GM18909 (cell line): ENCODE results near the gene SLC38A8.

Source experiments
- ATAC-seq: cut with Tn5 transposase; IDR thresholded peaks from one replicate; pipeline ENCODE4 v1.9.1; 2021; ENCODE audit warnings: mild to moderate bottlenecking; ENCODE audit not compliant: unreplicated experiment, poor library complexity

The SLC38A8 gene

DNA sequence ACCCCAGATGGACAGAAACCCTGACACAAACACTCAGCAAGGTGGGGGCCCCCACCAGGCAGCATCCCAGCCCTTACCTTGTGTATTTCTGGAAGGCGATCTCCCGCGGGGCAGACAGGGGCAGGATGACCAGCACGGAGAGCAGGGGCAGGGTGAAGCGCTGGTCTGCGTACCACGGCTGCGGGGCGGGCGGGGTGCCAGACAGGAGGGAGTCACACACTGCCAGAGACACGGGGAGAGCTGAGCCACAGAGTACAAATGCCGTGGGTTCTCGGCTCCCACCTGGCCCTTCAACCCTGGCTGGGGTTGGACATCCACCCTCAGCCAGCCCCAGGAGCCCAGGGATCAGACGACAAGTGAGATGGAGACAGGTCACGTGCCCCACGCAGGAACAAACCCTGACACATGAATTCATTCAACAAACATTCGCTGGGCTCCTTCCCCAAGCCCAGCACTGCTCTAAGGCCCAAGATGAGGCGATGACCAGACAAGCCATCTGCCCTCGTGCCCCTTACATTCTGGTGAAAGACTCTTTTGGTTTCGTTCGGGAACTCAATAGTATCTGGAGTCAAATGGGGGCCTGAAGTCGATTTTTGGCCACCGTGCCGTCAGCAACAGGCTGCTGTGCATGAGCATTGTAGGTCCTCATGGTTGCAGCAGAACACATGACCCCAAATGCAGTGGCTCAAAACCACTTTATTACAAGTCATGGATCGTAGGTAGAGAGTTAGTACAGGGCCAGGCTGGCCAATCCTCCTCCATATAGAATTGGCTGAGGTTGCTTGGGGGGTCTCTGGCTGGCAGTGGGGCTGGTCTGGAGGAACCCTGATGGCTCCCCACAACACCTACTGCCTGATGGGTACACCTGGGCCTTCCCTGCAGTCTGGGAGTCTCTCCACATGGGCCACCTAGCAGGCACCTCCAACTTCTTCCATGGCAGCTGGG, 9.1 kb downstream of the SLC38A8 start:
- no peak for ATAC-seq

- ATAC-seq, result no peak
Measured at GRCh38 chr16:84032458-84033178, 10.0 kb downstream of the SLC38A8 start.

GRCh38 chr16:84031556-84031955, 11.0 kb downstream of the SLC38A8 start:
- ATAC-seq, result no peak

- ATAC-seq, result no peak
Measured at GRCh38 chr16:84029297-84030047, 13.1 kb downstream of the SLC38A8 start.

DNA sequence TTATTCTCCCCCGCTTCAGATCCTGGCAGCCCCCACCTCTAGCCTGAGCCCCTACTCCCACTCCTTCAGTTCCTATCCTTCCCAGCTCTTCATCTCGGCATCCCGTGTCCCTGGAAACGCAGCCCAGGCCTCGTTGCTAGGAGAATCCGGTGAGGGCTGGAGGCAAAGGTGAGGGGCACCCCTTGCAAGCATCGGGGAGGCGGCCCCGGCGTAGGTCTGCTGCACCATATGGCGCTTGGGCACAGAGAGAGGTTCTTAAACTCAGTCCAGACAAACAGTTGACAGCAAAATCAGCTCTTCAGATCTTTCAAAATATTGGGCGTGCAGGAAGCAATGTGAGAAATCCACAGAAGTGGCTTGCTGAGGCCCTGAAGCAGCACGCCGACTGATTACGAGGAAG, 15.0 kb downstream of the SLC38A8 start:
- no peak for ATAC-seq

DNA sequence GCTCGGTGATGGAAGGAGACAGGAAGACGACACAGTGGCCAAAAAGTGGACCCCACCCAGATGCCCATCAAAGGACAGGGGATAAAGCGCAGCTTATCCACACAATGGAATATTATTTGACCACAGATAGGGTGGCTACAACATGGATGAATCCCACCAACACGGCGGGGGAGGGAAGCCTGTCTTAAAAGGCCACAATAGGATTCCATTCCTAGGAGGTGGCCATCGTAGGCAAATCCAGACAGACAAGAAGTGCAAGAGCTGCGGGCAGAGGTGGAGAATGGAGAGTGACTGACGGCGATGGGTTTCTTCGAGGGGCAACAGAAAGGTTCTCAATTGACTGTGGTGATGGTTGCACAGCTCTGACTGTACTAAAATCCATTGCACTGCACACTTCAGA, 16.0 kb downstream of the SLC38A8 start:
- ATAC-seq, result no peak

GRCh38 chr16:84024854-84025253, 17.7 kb downstream of the SLC38A8 start:
- ATAC-seq, result no peak

- ATAC-seq, result no peak
Measured at GRCh38 chr16:84022644-84023043, 20.0 kb downstream of the SLC38A8 start.

- no peak for ATAC-seq
Measured at GRCh38 chr16:84021488-84021887, 21.1 kb downstream of the SLC38A8 start.

DNA sequence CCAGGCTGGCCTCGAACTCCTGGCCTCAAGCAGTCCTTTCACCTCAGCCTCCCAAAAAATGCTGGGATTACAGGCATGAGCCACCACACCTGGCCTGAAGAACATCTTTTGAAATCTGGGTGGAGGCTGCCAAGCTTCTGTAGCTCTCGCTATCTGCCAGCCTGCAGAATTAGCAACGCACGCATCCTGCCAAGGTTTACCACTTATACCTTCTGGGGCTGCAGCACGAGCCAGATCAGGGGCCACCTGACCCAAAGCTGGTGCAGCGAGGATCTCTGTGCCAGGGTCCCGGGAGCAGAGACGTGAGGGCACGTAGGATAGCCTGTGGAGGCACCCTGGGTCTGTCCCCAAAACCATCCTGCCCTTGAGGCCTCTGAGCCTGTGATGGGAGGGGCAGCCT, 22.2 kb downstream of the SLC38A8 start:
- ATAC-seq, result no peak

GRCh38 chr16:84018710-84019109, 23.9 kb downstream of the SLC38A8 start:
- ATAC-seq, result no peak

GRCh38 chr16:84016477-84016876, 26.1 kb downstream of the SLC38A8 start:
- ATAC-seq, result no peak

- ATAC-seq, result no peak
Measured at GRCh38 chr16:84015399-84015798, 27.2 kb downstream of the SLC38A8 start.

- no peak for ATAC-seq
Measured at GRCh38 chr16:84014570-84015327, 27.8 kb downstream of the SLC38A8 start.

DNA sequence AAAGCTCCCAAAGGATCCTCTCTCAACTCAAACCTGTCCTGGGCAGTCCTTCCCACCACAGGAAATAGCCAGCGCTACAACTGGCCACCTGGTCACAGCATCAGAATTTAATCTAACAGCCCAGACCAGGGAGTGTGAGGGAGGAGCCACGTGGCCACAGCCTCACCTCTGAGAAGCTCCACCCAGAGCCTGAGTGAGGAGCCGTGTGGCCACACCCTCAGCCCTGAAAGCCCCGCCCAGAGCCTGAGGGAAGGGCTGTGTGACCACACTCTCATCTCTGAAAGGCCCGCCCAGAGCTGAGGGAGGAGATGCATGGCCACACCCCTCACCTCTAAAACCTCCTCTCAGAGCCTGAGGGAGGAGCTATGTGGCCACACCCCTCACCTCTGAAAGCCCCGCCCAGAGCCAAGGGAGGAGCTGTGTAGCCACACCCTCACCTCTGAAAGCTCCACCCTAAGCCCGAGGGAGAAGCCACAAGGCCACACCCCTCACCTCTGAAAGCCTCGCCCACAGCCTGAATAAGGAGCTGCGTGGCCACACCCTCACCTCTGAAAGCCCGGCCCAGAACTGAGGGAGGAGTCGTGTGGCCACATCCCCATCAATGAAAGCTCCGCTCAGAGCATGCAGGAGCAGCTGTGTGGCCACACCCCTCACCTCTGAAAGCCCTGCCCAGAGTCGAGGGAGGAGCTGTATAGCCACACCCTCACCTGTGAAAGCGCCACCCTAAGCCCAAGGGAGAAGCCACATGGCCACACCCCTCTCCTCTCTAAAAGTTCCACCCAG, 28.6 kb downstream of the SLC38A8 start:
- peak; percentile 76 for ATAC-seq

- no peak for ATAC-seq
Measured at GRCh38 chr16:84009282-84009681, 33.3 kb downstream of the SLC38A8 start.

- ATAC-seq, result no peak
Measured at GRCh38 chr16:84007965-84008364, 34.6 kb downstream of the SLC38A8 start.

GRCh38 chr16:84007520-84007919, 35.1 kb downstream of the SLC38A8 start:
- ATAC-seq, result no peak

- ATAC-seq, result no peak
Measured at GRCh38 chr16:84005391-84005790, 37.2 kb downstream of the SLC38A8 start.
